ELF-1 (cell line): ENCODE data around the gene CYS1.
"Not testable (repeated sequence)": the region's sequence is repeated elsewhere in the genome, so short reads cannot be mapped to it uniquely, and the experiment has no call there.

Experiments
- DNase-seq: peaks from one replicate; pipeline ENCODE4 v3.0.0-alpha.2; 2016; ENCODE audit warnings: low read depth, low spot score

Gene CYS1, protein sequence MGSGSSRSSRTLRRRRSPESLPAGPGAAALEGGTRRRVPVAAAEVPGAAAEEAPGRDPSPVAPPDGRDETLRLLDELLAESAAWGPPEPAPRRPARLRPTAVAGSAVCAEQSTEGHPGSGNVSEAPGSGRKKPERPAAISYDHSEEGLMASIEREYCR

GRCh38 chr2:10079870-10080535, at the start of gene CYS1:
CYS1 (minus strand) TSS chr2:10080411; CDS start chr2:10080223, 188 bp downstream.
- DNase-seq = no peak

GRCh38 chr2:10129490-10129889, 49.3 kb upstream of the CYS1 start:
- DNase-seq = no peak

DNA sequence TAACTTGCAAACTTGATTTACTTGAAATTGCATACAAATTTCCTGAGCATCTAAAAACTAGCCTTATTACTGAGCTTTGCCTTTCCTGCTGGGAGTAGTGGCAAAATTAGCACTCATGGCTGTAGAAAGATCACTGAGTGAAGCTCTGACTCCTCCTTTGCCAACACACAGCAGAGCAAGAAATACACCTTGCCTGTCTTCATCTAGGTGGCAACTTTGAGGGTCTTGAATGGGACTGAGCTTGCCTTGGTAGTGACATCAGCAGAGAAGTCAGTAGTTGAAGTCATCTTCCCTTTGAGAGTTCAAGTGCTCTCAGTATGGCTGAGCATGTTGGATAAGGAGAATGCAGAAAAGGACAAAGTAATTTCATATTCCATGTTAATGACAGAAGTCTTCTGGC, 48.2 kb upstream of the CYS1 start:
- DNase-seq = no peak

- no peak for DNase-seq
These were observed 46.4 kb upstream of the CYS1 start for GRCh38 chr2:10126632-10127026.

DNA sequence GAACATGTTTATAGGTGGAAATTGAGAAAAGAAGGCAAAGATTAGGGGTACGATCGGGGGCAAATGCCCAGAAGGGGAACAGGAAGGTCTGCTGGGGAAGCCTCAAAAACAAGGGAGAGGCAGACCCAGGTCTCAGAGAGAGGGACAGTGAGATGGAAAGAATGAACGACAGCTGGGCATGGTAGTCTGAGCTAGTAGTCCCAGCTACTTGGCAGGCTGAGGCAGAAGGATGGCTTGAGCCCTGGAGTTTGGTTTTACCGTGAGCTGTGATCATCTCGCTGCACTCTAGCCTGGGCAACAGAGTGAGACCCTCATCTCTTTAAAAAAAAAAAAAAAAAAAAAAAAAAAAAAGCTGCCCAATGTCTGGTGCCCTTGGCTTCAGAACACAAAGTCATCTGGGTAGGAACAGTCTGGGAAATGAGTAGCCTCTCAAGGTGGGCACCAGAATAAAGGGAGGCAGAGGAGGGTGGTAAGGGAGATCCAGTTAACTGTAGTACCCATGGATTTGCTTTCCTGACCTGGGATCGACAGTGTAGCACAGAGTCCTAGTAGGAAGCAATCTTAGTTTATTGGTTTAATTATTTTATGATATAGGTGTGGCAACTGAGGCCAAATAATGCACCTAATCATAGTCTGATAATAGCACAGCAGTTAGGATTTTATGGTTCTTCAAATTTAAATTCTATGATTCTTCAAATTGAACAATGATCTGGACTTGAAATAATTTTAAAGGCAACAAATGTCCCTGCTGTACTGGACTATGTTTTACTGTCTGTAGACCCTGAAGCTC, 45.8 kb upstream of the CYS1 start:
- DNase-seq = no peak

DNA sequence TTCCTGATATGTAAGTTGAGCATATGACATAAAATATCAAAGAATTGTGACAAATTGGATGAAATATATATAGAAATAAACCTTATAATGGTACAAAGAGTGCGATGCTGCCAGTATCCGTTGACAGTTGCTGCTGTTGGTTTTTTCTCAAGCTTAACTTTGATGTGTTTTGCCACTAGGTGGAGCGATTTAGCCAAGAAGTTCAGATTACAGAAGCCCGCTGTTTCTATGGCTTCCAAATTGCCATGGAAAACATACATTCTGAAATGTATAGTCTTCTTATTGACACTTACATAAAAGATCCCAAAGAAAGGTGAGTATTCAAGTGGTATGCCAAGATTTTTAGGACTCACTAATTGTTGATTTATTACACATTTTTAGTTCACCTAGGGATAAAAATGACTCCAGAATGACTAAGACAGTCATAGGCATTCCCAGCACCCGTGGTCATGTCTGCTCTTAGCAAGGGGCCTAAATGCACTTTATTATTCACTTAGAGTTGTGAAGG, 44.4 kb upstream of the CYS1 start:
- DNase-seq = peak; percentile 52

DNA sequence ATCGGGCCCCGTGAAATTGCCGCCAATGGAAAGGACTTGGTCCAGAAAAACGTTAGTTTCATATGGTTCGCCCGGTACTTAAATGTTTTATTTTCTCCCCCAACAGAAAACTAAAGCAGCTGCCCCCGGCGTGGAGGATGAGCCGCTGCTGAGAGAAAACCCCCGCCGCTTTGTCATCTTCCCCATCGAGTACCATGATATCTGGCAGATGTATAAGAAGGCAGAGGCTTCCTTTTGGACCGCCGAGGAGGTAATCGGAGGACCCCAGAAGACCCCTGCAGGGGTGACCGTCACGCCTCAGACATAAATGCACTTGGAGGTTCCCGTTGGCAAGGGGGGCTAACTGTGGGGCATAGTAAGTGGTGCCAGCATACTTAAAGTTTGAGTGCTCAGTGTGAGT, 43.1 kb upstream of the CYS1 start:
- no peak for DNase-seq

DNA sequence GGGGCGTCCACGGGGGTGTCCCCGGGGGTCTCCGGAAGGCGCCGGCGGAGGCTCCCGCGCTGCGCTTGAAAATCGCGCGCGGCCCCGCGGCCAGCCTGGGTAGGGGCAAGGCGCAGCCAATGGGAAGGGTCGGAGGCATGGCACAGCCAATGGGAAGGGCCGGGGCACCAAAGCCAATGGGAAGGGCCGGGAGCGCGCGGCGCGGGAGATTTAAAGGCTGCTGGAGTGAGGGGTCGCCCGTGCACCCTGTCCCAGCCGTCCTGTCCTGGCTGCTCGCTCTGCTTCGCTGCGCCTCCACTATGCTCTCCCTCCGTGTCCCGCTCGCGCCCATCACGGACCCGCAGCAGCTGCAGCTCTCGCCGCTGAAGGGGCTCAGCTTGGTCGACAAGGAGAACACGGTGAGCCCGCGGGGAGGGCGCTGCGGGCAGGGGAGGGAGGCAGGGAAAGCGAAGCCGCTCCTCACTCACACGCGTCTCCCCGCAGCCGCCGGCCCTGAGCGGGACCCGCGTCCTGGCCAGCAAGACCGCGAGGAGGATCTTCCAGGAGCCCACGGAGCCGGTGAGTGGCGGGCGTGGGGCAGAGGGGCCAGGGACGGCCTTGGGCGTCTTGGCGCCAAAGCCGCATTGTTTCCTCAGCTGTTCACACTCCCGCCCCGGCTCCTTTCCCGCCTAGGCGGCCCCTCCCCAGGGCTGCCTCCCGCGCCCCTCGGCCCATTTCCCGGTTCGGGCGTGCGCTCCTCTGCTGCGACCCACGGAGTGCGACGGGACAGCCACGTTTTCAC, 42.5 kb upstream of the CYS1 start, which contains the start of gene RRM2:
TSS of gene RRM2 (plus strand) at position 240 of the 781 bp plus-strand sequence. CDS start at position 300, 60 bp downstream.
- peak; percentile 98 for DNase-seq

- DNase-seq = no peak
These were observed 40.8 kb upstream of the CYS1 start for GRCh38 chr2:10120877-10121574.

- peak; percentile 98 for DNase-seq
These were observed 40.1 kb upstream of the CYS1 start for GRCh38 chr2:10120158-10120876.

GRCh38 chr2:10119601-10120157, 39.5 kb upstream of the CYS1 start:
- no peak for DNase-seq

DNA sequence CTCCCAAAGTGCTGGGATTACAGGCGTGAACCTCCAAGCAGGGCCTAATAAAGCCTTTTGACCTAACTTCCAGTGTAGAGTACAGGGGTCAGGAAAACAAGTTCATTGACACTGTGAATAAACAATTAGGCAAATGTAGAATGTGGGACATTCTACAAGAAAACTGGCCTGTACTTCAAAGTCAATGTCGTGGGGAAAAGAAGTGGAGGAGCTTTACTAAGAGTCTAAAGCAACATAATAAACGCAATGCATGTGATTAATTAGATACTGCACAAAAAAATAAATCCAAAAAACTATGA, 38.8 kb upstream of the CYS1 start:
- no peak for DNase-seq

- DNase-seq = no peak
These were observed 29.1 kb upstream of the CYS1 start for GRCh38 chr2:10109311-10109710.

- DNase-seq = not testable (repeated sequence)
These were observed 24.7 kb upstream of the CYS1 start for GRCh38 chr2:10104906-10105305.

GRCh38 chr2:10103179-10103578, 23.0 kb upstream of the CYS1 start:
- no peak for DNase-seq

- no peak for DNase-seq
These were observed 21.3 kb upstream of the CYS1 start for GRCh38 chr2:10101491-10101890.

- peak; percentile 90 for DNase-seq
These were observed 17.3 kb upstream of the CYS1 start for GRCh38 chr2:10097352-10098148.

GRCh38 chr2:10096641-10097040, 16.4 kb upstream of the CYS1 start:
- no peak for DNase-seq

DNA sequence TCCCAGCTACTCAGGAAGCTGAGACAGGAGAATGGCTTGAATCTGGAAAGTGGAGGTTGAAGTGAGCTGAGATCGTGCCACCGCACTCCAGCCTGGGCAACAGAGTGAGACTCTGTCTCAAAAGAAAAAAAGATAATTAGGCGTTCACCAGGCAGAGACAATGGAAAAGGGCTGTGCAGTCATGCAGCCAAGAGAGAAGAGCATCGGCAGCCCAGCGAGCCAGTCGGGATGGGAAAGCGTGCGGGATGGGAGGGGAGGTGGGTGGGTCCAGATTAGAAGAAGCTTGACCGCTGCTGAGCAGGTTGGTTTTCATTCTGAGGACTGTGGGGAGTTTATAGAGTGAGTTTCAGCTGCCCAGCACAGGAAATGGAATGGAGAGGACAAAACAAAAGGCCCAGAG, 15.0 kb upstream of the CYS1 start:
- DNase-seq = no peak
